ENCODE measurements around the gene CDK8. TPM values are rescaled to one million over a fixed set of nuclear protein-coding genes. Genes with fewer than 3 reads are reported as not detected.

The CDK8 gene
- total RNA-seq, 1 experiment from 2014 or later, result 14.5 TPM

DNA sequence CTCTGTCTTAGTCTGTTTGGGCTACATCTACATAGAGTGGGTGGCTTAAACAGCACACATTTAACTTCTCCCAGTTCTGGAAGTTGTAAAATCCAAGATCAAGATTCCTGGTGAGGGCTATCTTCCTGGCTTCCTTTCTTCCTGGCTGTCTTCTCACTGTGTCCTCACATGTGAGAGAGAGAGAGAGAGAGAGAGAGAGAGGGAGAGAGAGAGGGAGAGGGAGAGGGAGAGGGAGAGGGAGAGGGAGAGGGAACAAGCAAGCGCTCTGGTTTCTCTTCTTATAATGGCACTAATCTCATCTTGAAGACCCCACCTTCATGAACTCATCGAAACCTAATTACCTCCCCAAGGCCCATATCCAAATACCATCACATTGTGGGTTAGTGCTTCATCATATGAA, 69.2 kb downstream of the CDK8 start:
- Histone ChIP-seq H2AFZ (ENCODE audit: low read length) (no peak overlapping the region), H3K4me3 (ENCODE audit: low read length) (no peak overlapping the region), H3K4me1 (ENCODE audit: insufficient read depth, low read length) (no peaks in the 10 kb centered on the region), H3K27me3 (ENCODE audit: low read length) (no peaks in the 10 kb centered on the region), H3F3A (ENCODE audit: low read length, unreplicated experiment) (no peaks in the 10 kb centered on the region), H4K20me1 (ENCODE audit: low read length) (no peaks in the 10 kb centered on the region), H3K79me2 (ENCODE audit: low read length) (peaks cover 30% of the 10 kb centered on the region), H3K4me2 (ENCODE audit: low read length) (no peak overlapping the region), H3K9me3 (ENCODE audit: low read length) (no peaks in the 10 kb centered on the region), H3K36me3 (ENCODE audit: low read depth, low read length) (no peaks in the 10 kb centered on the region), H3K9ac (ENCODE audit: low read length) (no peak overlapping the region), H3K9me2 (replicated peaks; ENCODE audit: low read length) (no peaks in the 10 kb centered on the region), H3K27ac (ENCODE audit: low read length) (no peak overlapping the region)
- no TSS peak for BruUV-seq (replicated peaks)
- intact Hi-C loops (cut with micrococcal nuclease), result no loop called here
- DNase-seq, result no peak
- POLR2A ChIA-PET (ENCODE audit: unreplicated experiment), result no interaction called here
- TF ChIP-seq, protein P1, sequence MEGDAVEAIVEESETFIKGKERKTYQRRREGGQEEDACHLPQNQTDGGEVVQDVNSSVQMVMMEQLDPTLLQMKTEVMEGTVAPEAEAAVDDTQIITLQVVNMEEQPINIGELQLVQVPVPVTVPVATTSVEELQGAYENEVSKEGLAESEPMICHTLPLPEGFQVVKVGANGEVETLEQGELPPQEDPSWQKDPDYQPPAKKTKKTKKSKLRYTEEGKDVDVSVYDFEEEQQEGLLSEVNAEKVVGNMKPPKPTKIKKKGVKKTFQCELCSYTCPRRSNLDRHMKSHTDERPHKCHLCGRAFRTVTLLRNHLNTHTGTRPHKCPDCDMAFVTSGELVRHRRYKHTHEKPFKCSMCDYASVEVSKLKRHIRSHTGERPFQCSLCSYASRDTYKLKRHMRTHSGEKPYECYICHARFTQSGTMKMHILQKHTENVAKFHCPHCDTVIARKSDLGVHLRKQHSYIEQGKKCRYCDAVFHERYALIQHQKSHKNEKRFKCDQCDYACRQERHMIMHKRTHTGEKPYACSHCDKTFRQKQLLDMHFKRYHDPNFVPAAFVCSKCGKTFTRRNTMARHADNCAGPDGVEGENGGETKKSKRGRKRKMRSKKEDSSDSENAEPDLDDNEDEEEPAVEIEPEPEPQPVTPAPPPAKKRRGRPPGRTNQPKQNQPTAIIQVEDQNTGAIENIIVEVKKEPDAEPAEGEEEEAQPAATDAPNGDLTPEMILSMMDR (conservative IDR thresholded peaks at IDR 0.05; ENCODE audit: low read depth, low read length), result no peak
- TF ChIP-seq EZH2 (IDR thresholded peaks at IDR 0.05; ENCODE audit: low read length, unreplicated experiment) (no peak), EZH2phosphoT487 (IDR thresholded peaks at IDR 0.05; ENCODE audit: borderline replicate concordance, low read length) (no peak)
- CTCF ChIA-PET, result no interaction called here
- ATAC-seq, result no peak

DNA sequence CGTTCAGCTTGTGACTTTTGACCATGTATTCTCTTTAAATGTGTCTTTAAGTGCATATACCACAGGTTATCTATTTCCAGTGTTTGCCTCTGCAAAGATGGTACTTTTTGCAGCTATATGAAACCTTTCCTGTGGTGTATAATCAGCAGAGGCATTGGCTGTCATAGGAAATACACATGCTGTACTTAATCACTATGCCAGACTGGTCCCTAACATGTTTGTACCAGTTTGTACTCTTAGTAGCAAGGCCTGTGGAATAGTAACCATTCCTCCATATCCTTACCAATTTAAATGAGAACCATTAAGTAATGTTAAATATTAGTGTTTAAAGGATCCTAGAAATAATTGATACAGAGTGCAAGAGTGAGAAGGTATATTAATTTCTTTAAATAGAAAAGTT, 69.8 kb downstream of the CDK8 start:
- Histone ChIP-seq H4K20me1 (ENCODE audit: low read length) (no peaks in the 10 kb centered on the region), H3F3A (ENCODE audit: low read length, unreplicated experiment) (no peaks in the 10 kb centered on the region), H3K4me3 (ENCODE audit: low read length) (no peak overlapping the region), H3K9me3 (ENCODE audit: low read length) (no peaks in the 10 kb centered on the region), H3K27ac (ENCODE audit: low read length) (no peak overlapping the region), H2AFZ (ENCODE audit: low read length) (no peak overlapping the region), H3K36me3 (ENCODE audit: low read depth, low read length) (no peaks in the 10 kb centered on the region), H3K79me2 (ENCODE audit: low read length) (peaks cover 30% of the 10 kb centered on the region), H3K9ac (ENCODE audit: low read length) (no peak overlapping the region), H3K4me2 (ENCODE audit: low read length) (no peak overlapping the region), H3K9me2 (replicated peaks; ENCODE audit: low read length) (no peaks in the 10 kb centered on the region), H3K4me1 (ENCODE audit: insufficient read depth, low read length) (no peaks in the 10 kb centered on the region), H3K27me3 (ENCODE audit: low read length) (no peaks in the 10 kb centered on the region)
- no TSS peak for BruUV-seq (replicated peaks)
- POLR2A ChIA-PET (ENCODE audit: unreplicated experiment), result no interaction called here
- intact Hi-C loops (cut with micrococcal nuclease), result no loop called here
- DNase-seq (no peak), ATAC-seq (no peak)
- CTCF ChIA-PET, result no interaction called here
- TF ChIP-seq EZH2 (IDR thresholded peaks at IDR 0.05; ENCODE audit: low read length, unreplicated experiment) (no peak), EZH2phosphoT487 (IDR thresholded peaks at IDR 0.05; ENCODE audit: borderline replicate concordance, low read length) (no peak)
- TF ChIP-seq, protein P1 (conservative IDR thresholded peaks at IDR 0.05; ENCODE audit: low read depth, low read length), result no peak

DNA sequence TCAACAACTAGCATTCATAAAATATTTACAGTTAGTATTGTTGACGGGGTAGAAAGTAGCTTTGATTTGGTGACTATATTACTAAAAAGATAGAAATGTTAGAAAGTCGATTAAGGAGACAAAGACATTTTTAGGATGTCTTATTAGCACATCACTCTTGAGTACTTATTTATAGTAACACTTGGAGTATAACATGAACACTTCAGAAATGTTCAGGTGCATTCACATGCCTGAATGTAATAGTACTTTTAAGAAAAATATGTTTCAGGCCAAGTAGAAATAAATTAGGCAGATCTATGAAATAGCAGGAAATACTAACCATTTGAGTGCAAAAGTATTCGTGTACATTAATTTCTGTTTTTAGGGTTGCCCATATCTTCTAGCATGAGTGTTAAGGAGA, 70.4 kb downstream of the CDK8 start:
- BruUV-seq (replicated peaks), result no TSS peak
- Histone ChIP-seq H3K27me3 (ENCODE audit: low read length) (no peaks in the 10 kb centered on the region), H3K9me3 (ENCODE audit: low read length) (no peaks in the 10 kb centered on the region), H2AFZ (ENCODE audit: low read length) (no peak overlapping the region), H4K20me1 (ENCODE audit: low read length) (no peaks in the 10 kb centered on the region), H3K4me1 (ENCODE audit: insufficient read depth, low read length) (no peaks in the 10 kb centered on the region), H3K9me2 (replicated peaks; ENCODE audit: low read length) (no peaks in the 10 kb centered on the region), H3K4me2 (ENCODE audit: low read length) (no peak overlapping the region), H3K79me2 (ENCODE audit: low read length) (peaks cover 30% of the 10 kb centered on the region), H3F3A (ENCODE audit: low read length, unreplicated experiment) (no peaks in the 10 kb centered on the region), H3K27ac (ENCODE audit: low read length) (no peak overlapping the region), H3K36me3 (ENCODE audit: low read depth, low read length) (no peaks in the 10 kb centered on the region), H3K4me3 (ENCODE audit: low read length) (no peak overlapping the region), H3K9ac (ENCODE audit: low read length) (no peak overlapping the region)
- ATAC-seq (no peak), DNase-seq (no peak)
- intact Hi-C loops (cut with micrococcal nuclease), result no loop called here
- CTCF ChIA-PET, result no interaction called here
- TF ChIP-seq, protein P1 (conservative IDR thresholded peaks at IDR 0.05; ENCODE audit: low read depth, low read length), result no peak
- TF ChIP-seq EZH2phosphoT487 (IDR thresholded peaks at IDR 0.05; ENCODE audit: borderline replicate concordance, low read length) (no peak), EZH2 (IDR thresholded peaks at IDR 0.05; ENCODE audit: low read length, unreplicated experiment) (no peak)
- POLR2A ChIA-PET (ENCODE audit: unreplicated experiment), result no interaction called here

Measured in PC-3 (cell line).